Smooth muscle cell of the pulmonary artery (primary cell): ENCODE measurements around the gene TCP11L1. TPM values are rescaled to one million over a fixed set of nuclear protein-coding genes. Genes with fewer than 3 reads are reported as not detected.

Source experiments
- total RNA-seq: library from RNA; depleted of rRNA; stranded (reverse); fragments of >200 nt; gene quantifications from 2 replicates; pipeline ENCODE4 v1.2.3, GENCODE V29; 2014

The TCP11L1 gene, protein sequence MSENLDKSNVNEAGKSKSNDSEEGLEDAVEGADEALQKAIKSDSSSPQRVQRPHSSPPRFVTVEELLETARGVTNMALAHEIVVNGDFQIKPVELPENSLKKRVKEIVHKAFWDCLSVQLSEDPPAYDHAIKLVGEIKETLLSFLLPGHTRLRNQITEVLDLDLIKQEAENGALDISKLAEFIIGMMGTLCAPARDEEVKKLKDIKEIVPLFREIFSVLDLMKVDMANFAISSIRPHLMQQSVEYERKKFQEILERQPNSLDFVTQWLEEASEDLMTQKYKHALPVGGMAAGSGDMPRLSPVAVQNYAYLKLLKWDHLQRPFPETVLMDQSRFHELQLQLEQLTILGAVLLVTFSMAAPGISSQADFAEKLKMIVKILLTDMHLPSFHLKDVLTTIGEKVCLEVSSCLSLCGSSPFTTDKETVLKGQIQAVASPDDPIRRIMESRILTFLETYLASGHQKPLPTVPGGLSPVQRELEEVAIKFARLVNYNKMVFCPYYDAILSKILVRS
- total RNA-seq = 30.2 and 32.6 TPM in 2 replicates

DNA sequence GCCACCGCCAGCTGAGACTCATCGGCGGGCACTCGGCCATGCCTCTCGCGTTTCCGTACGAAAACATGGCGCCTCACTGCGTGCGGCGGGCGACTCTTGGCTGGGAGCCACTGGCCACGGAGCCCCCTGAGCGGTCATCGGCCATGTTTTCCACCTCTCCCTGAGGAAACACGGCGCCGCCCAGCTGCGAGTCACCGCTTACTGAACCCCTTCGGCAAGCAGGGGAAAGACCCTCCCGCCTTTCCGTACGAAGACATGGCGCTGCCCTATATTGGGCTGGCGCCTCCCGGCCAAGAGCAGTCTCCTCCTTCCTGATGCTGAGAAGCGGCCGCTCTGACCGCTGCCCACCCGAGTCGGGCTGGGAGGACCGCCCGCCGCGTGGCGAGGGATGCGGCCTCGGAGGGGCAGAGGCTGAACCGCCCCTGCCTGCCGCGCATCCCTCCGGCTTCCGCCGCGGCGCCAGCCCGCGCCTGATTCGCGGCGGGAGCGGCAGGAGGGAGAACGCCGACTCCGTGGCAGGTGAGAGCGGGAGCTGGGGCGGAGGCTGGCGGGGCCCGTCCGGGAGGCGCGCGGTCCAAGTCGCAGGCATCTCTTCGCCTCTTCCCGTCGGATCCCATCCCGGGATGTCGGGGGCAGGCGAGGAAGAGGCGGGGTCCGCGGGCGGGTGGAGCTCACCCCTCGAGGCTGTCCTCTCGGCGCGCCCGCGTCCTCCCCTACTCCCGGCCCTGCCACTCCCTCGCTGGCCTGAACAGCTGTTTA, at the start of gene TCP11L1:
TCP11L1 (plus strand) TSS at position 299 of the 759 bp plus-strand sequence. CDS start 4,202 bp downstream, outside the sequence.

DNA sequence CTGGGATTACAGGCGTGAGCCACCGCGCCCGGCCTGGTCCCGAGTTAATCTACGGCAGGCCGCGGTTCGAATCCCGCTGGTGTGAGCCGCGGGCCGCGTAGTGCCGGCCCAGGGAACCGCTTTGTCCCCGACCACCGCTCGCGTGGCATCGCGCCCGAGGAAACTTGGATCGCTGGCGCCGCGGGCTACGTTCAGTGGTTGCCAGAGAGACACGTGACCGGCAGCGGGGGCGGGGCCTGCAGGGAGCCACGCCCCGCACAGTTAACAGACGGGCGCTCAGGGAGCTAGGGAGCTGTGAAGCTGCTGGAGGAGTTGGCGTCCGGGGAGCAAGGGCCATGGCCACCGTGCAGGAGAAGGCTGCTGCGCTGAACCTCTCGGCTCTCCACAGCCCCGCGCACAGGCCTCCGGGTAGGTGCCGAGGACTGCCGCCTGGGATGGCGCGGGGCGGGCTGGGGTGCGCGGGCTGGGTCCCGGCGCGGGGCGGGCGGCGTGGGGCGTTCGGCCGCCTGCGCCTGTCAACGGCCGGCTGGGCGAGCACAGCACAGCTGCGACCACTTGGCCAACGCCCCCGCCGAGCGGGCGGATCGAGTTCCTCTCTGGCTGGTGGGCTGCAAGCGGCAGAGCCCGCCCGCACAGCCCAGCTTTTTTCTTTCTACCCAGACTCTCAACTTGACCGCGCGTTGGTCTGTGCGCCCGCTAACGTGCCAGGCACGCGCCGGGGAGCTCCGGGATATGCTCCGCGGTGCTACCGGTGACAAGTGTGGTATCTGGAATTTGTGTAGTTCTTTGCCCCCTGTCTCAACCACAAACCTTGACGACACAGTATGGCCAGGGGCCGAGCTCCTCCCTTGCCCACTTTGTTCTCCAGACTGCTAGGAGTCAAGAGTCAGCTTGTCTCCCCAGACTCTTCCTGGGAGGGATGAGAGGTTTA, 23.5 kb upstream of the TCP11L1 start, which contains the start of gene DEPDC7:
DEPDC7 (plus strand) TSS at position 258 of the 931 bp plus-strand sequence; CDS start at position 336, 78 bp downstream.

Other genes starting within 250 kb of the TCP11L1 start
- not detected in 2 replicates for gene CCDC73, start 244.9 kb upstream of the TCP11L1 start, total RNA-seq
- under 0.01 and 0.89 TPM in 2 replicates for gene PRRG4, start 209.6 kb upstream of the TCP11L1 start, total RNA-seq
- gene QSER1, start 146.8 kb upstream of the TCP11L1 start, total RNA-seq = 21.6 and 24.2 TPM in 2 replicates
- 3.8 and 4.6 TPM in 2 replicates for gene DEPDC7, start 23.7 kb upstream of the TCP11L1 start, total RNA-seq
- 19.0 and 21.0 TPM in 2 replicates for gene CSTF3, start 121.9 kb downstream of the TCP11L1 start, total RNA-seq
- 86.8 and 104 TPM in 2 replicates for gene HIPK3, start 217.8 kb downstream of the TCP11L1 start, total RNA-seq